Neural cell (in vitro differentiated cells): ENCODE results near the gene RPN1.
"Not testable (repeated sequence)": the region's sequence is repeated elsewhere in the genome, so short reads cannot be mapped to it uniquely, and the experiment has no call there.

Experiments used
- CTCF ChIP-seq: fragments of 450-650 bp; IDR thresholded peaks from 2 replicates; pipeline ENCODE4 v1.5.1; 2014; ENCODE audit warnings: antibody characterized with exemption, mild to moderate bottlenecking, moderate library complexity; ENCODE audit not compliant: poor library complexity, severe bottlenecking
- EP300 ChIP-seq: fragments of 450-650 bp; conservative IDR thresholded peaks from 2 replicates; pipeline ENCODE4 v1.6.1; 2014; ENCODE audit warnings: antibody characterized with exemption, mild to moderate bottlenecking, moderate library complexity; ENCODE audit not compliant: poor library complexity, severe bottlenecking
- EZH2 ChIP-seq: fragments of 200-600, 300-800 bp; shearing (Covaris generic), sonication (generic); IDR thresholded peaks from 2 replicates; pipeline ENCODE4 v1.6.1; 2014; ENCODE audit warnings: antibody characterized with exemption, low read length, borderline replicate concordance, mild to moderate bottlenecking; ENCODE audit not compliant: insufficient read depth, poor library complexity, severe bottlenecking
- RAD21 ChIP-seq: fragments of 450-650 bp; conservative IDR thresholded peaks from 2 replicates; pipeline ENCODE4 v1.6.1; 2014; ENCODE audit warnings: antibody characterized with exemption, mild to moderate bottlenecking, moderate library complexity
- SMC3 ChIP-seq: fragments of 450-650 bp; conservative IDR thresholded peaks from 2 replicates; pipeline ENCODE4 v1.6.1; 2014; ENCODE audit warnings: antibody characterized with exemption, mild to moderate bottlenecking, moderate library complexity; ENCODE audit not compliant: poor library complexity

GRCh38 chr3:128653383-128653992, 2.9 kb upstream of the RPN1 start:
- TF ChIP-seq SMC3, CTCF, EZH2, RAD21, EP300: not testable (repeated sequence)
